Measurements from ENCODE around the gene KCNH5. TPM values are rescaled to one million over a fixed set of nuclear protein-coding genes. Genes with fewer than 3 reads are reported as not detected.

Gene KCNH5
- total RNA-seq, 2 experiments from 2014 or later: not detected

GRCh38 chr14:62739647-62740046, 305.6 kb downstream of the KCNH5 start:
- DNase-seq (no peak), ATAC-seq (no peak)
- H3K4me3 Mint-ChIP-seq: no peak overlapping the region
- TF ChIP-seq CTCF (IDR thresholded peaks at IDR 0.05): no peak
- no peaks in the 10 kb centered on the region for H3K27me3 Mint-ChIP-seq
- intact Hi-C loops (cut with micrococcal nuclease): no loop called here
- no peaks in the 10 kb centered on the region for H3K9me3 Mint-ChIP-seq
- CTCF ChIA-PET: no interaction called here
- H3K4me1 Mint-ChIP-seq (ENCODE audit: low read depth): no peaks in the 10 kb centered on the region
- H3K36me3 Mint-ChIP-seq (ENCODE audit: low read depth): no peaks in the 10 kb centered on the region
- POLR2A ChIA-PET: no interaction called here
- no peak overlapping the region for H3K27ac Mint-ChIP-seq

DNA sequence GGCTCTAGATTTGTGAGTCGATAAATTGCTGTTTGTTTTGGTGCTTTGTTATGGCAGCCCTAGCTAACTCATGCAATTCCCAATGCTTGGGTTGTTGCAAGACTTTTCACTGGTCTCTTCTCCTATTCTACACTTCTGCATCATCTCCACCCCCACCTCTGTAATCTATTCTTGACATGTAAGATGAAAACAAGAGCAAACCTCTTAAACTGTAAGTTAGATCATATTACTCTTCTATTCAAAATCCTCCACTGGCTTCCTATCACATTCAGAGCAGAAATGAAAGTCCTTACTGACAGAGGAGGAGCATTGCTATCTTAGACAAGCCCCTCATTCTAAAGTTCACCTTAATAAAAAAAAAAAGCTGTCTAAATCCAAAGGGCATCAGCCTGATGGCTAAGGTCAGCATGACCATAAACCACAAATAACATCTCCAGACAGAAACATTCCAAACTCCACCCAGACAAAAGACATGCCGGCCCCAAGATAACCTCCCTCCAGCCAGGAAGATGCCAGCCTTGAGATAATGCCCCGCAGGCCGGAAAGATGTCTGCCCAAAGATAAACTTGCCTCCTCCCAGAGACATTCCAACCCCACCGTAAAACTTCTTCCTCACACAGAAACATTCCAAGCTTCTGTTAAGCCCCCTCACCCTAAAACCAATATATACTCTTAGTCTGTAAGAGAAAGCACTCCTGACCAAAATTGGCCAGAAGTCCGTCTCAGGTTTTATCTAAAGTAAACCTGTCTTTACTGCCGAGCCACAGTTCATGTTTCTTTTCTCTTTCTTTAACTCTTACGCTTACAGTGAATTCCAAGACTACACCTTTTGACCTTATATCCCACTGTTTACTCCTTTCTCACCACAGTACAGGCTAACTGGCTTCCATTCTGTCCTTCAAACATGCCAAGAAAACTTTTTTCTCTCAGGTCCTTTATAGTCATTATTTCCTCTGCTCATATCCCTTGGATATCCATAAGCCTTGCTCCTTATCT, 308.9 kb downstream of the KCNH5 start:
- intact Hi-C loops (cut with micrococcal nuclease): no loop called here
- TF ChIP-seq CTCF (IDR thresholded peaks at IDR 0.05): no peak
- H3K27me3 Mint-ChIP-seq: no peaks in the 10 kb centered on the region
- POLR2A ChIA-PET: no interaction called here
- H3K36me3 Mint-ChIP-seq (ENCODE audit: low read depth): no peaks in the 10 kb centered on the region
- no peak overlapping the region for H3K4me3 Mint-ChIP-seq
- ATAC-seq (no peak), DNase-seq (no peak)
- no peaks in the 10 kb centered on the region for H3K9me3 Mint-ChIP-seq
- no peak overlapping the region for H3K27ac Mint-ChIP-seq
- H3K4me1 Mint-ChIP-seq (ENCODE audit: low read depth): no peaks in the 10 kb centered on the region
- CTCF ChIA-PET: no interaction called here

GRCh38 chr14:62734831-62735230, 310.4 kb downstream of the KCNH5 start:
- Mint-ChIP-seq H3K27me3 (no peaks in the 10 kb centered on the region), H3K36me3 (ENCODE audit: low read depth) (no peaks in the 10 kb centered on the region), H3K4me1 (ENCODE audit: low read depth) (no peaks in the 10 kb centered on the region), H3K27ac (no peak overlapping the region), H3K4me3 (no peak overlapping the region), H3K9me3 (no peaks in the 10 kb centered on the region)
- POLR2A ChIA-PET: no interaction called here
- intact Hi-C loops (cut with micrococcal nuclease): no loop called here
- DNase-seq: no peak
- ATAC-seq: no peak
- CTCF ChIA-PET: no interaction called here
- TF ChIP-seq CTCF (IDR thresholded peaks at IDR 0.05): no peak

GRCh38 chr14:62722406-62722805, 322.9 kb downstream of the KCNH5 start:
- no peaks in the 10 kb centered on the region for H3K4me1 Mint-ChIP-seq (ENCODE audit: low read depth)
- TF ChIP-seq CTCF (IDR thresholded peaks at IDR 0.05): no peak
- DNase-seq (no peak), ATAC-seq (no peak)
- no peaks in the 10 kb centered on the region for H3K36me3 Mint-ChIP-seq (ENCODE audit: low read depth)
- ChIA-PET CTCF (no interaction called here), POLR2A (no interaction called here)
- no peak overlapping the region for H3K27ac Mint-ChIP-seq
- no peaks in the 10 kb centered on the region for H3K27me3 Mint-ChIP-seq
- peaks cover 4% of the 10 kb centered on the region for H3K9me3 Mint-ChIP-seq
- intact Hi-C loops (cut with micrococcal nuclease): no loop called here
- no peak overlapping the region for H3K4me3 Mint-ChIP-seq

DNA sequence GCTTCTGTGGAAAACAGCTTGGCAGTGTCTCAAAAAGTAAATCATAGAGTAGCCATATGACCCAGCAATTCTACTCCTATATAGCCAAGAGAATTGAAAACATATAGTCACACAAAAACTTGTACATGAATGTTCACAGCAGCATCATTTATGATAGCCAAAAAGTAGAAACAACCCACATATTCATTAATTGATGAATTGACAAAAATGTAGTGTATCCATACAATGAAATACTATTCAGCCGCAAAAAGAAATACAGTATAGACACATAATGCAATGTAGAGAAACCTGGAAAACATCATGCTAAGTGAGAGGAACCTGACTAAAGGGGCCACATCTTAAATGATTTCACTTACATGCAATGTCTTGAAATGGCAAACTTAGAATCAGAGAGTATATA, 326.6 kb downstream of the KCNH5 start:
- no peak overlapping the region for H3K27ac Mint-ChIP-seq
- ATAC-seq: no peak
- no peaks in the 10 kb centered on the region for H3K4me1 Mint-ChIP-seq (ENCODE audit: low read depth)
- peaks cover 4% of the 10 kb centered on the region for H3K9me3 Mint-ChIP-seq
- no peaks in the 10 kb centered on the region for H3K36me3 Mint-ChIP-seq (ENCODE audit: low read depth)
- H3K4me3 Mint-ChIP-seq: no peak overlapping the region
- ChIA-PET POLR2A (no interaction called here), CTCF (no interaction called here)
- TF ChIP-seq CTCF (IDR thresholded peaks at IDR 0.05): no peak
- intact Hi-C loops (cut with micrococcal nuclease): no loop called here
- no peak for DNase-seq
- H3K27me3 Mint-ChIP-seq: no peaks in the 10 kb centered on the region

All from activated CD8-positive, alpha-beta T cell treated with anti-CD3 and anti-CD28 coated beads for 36 hours (primary cell).